Trophoblast cell (in vitro differentiated cells and primary cell): Measurements from ENCODE around the gene SLC7A14.

ENCODE experiments used
- DNase-seq, 2 donors: peaks; one replicate each; pipeline ENCODE4 v3.0.0-alpha.2; 2016
- H2AFZ ChIP-seq: 2 replicates; pipeline ENCODE4 v1.6.1; 2013; ENCODE audit warnings: low read length, moderate library complexity, mild to moderate bottlenecking; ENCODE audit not compliant: insufficient read depth, poor library complexity
- H2AK5ac ChIP-seq: 2 replicates; pipeline ENCODE4 v1.6.1; 2013; ENCODE audit warnings: mild to moderate bottlenecking, low read length
- H2BK120ac ChIP-seq: 2 replicates; pipeline ENCODE4 v1.6.1; 2013; ENCODE audit warnings: low read length, mild to moderate bottlenecking, moderate library complexity; ENCODE audit not compliant: insufficient read depth, poor library complexity
- H2BK12ac ChIP-seq: 2 replicates; pipeline ENCODE4 v1.6.1; 2013; ENCODE audit warnings: mild to moderate bottlenecking, low read length, moderate library complexity
- H2BK5ac ChIP-seq: 2 replicates; pipeline ENCODE4 v1.6.1; 2013; ENCODE audit warnings: low read length, low read depth, moderate library complexity, mild to moderate bottlenecking; ENCODE audit not compliant: poor library complexity
- H3K14ac ChIP-seq: 2 replicates; pipeline ENCODE4 v1.6.1; 2013; ENCODE audit warnings: mild to moderate bottlenecking, low read length
- H3K18ac ChIP-seq: 2 replicates; pipeline ENCODE4 v1.6.1; 2013; ENCODE audit warnings: mild to moderate bottlenecking, low read length
- H3K23ac ChIP-seq: 2 replicates; pipeline ENCODE4 v1.6.1; 2013; ENCODE audit warnings: low read length
- H3K27ac ChIP-seq: 2 replicates; pipeline ENCODE4 v1.5.1; 2013; ENCODE audit warnings: low read depth, mild to moderate bottlenecking, inconsistent platforms, low read length, moderate library complexity
- H3K27me3 ChIP-seq: 2 replicates; pipeline ENCODE4 v1.6.1; 2013; ENCODE audit warnings: inconsistent platforms, mild to moderate bottlenecking, low read length, moderate library complexity; ENCODE audit not compliant: insufficient read depth
- H3K36me3 ChIP-seq, 2 experiments: 1 replicate in 1 of 2; 2 replicates in 1 of 2; pipeline ENCODE4 v1.6.1; 2013; ENCODE audit warnings: low read length in 2 of 2, mild to moderate bottlenecking in 2 of 2, moderate library complexity in 1 of 2; ENCODE audit not compliant: insufficient read depth in 2 of 2, control insufficient read depth in 1 of 2
- H3K4ac ChIP-seq: 2 replicates; pipeline ENCODE4 v1.6.1; 2013; ENCODE audit warnings: low read depth, mild to moderate bottlenecking, low read length, moderate library complexity
- H3K4me1 ChIP-seq, 2 experiments: 1 replicate in 1 of 2; 2 replicates in 1 of 2; pipeline ENCODE4 v1.6.1; 2013; ENCODE audit warnings: low read length in 2 of 2, mild to moderate bottlenecking in 2 of 2, moderate library complexity in 1 of 2; ENCODE audit not compliant: insufficient read depth in 2 of 2, control insufficient read depth in 1 of 2
- H3K4me2 ChIP-seq: 2 replicates; pipeline ENCODE4 v1.6.1; 2013; ENCODE audit warnings: inconsistent platforms, mild to moderate bottlenecking, low read length, moderate library complexity
- H3K4me3 ChIP-seq: 2 replicates; pipeline ENCODE4 v1.5.1; 2013; ENCODE audit warnings: mild to moderate bottlenecking, low read depth, low read length, inconsistent platforms
- H3K79me1 ChIP-seq: one replicate; pipeline ENCODE4 v1.6.1; 2013; ENCODE audit warnings: low read length
- H3K79me2 ChIP-seq: 2 replicates; pipeline ENCODE4 v1.6.1; 2013; ENCODE audit warnings: low read length, mild to moderate bottlenecking; ENCODE audit not compliant: control insufficient read depth, insufficient read depth, poor library complexity
- H3K9ac ChIP-seq: 2 replicates; pipeline ENCODE4 v1.6.1; 2013; ENCODE audit warnings: mild to moderate bottlenecking, low read length
- H3K9me3 ChIP-seq: 2 replicates; pipeline ENCODE4 v1.6.1; 2013; ENCODE audit warnings: low read depth, mild to moderate bottlenecking, control low read depth, inconsistent platforms, low read length; ENCODE audit not compliant: insufficient read depth
- H4K12ac ChIP-seq: 2 replicates; pipeline ENCODE4 v1.6.1; 2013; ENCODE audit warnings: low read depth, mild to moderate bottlenecking, low read length, moderate library complexity
- H4K8ac ChIP-seq: 2 replicates; pipeline ENCODE4 v1.6.1; 2013; ENCODE audit warnings: low read depth, mild to moderate bottlenecking, low read length, moderate library complexity
- H4K91ac ChIP-seq: one replicate; pipeline ENCODE4 v1.6.1; 2013; ENCODE audit warnings: low read depth, mild to moderate bottlenecking, low read length, moderate library complexity
- WGBS: extraction: QIAGEN DNeasy Blood & Tissue Kit; methylation state at CpG from one replicate; pipeline ENCODE4 v1.1.7; 2013; ENCODE audit warnings: missing lambda C conversion rate; ENCODE audit not compliant: insufficient read length, insufficient coverage; ENCODE audit errors: extremely low coverage; 5-methylcytosine and 5-hydroxymethylcytosine counted together

Gene SLC7A14

DNA sequence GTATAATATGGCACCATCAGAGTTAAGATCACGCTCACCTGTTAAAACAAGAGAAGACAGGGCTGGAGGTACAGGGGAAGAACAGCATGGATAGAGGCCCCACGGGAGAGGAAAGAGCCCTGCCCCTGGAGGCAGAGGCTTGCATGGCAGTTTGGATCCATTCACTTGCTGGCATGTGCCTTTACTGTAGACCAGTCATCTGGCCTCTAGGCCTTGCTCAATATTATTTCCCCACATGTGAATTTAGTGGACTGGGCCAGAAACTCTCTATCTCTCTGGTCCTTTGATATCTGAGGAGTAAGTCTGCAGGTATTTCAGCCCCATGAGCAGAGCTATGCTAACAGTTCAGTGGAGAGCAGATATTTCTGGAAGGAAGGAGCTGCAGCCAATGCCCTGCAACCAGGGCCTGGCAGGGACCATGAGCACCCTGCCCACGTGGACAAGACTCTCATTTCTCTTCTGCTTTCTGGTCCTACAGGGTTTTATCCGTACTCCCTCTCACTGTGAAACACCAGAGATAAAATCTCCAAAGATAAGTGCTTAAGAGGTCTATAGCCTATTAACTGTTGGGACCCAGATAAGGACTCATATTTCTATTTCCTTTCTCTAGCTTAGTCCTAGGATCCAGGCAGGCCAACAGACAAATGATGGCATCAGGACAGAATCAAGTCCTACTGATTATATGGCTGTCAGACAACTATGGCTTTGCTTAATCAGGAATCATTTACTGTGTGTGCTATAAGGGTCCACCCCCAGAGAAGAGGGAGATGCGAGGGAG is 102.2 kb downstream of the SLC7A14 start:
- Histone ChIP-seq H4K8ac (no peak overlapping the region), H2BK5ac (no peak overlapping the region), H3K4ac (no peak overlapping the region), H3K23ac (no peak overlapping the region), H2AFZ (no peak overlapping the region), H3K79me2 (no peaks in the 10 kb centered on the region), H3K9ac (no peak overlapping the region), H3K27ac (no peak overlapping the region), H3K9me3 (no peaks in the 10 kb centered on the region), H4K12ac (no peak overlapping the region), H3K4me3 (no peak overlapping the region), H3K79me1 (no peaks in the 10 kb centered on the region), H3K27me3 (no peaks in the 10 kb centered on the region), H4K91ac (no peak overlapping the region), H3K4me1 (no peaks in the 10 kb centered on the region), H3K18ac (no peak overlapping the region), H2AK5ac (no peak overlapping the region), H2BK120ac (no peak overlapping the region), H3K4me2 (no peak overlapping the region), H3K36me3 (no peaks in the 10 kb centered on the region), H2BK12ac (no peak overlapping the region), H3K14ac (no peak overlapping the region)
- no CpG with 5 or more reads among the region's 5 CpGs for WGBS
- DNase-seq: peak in 1 of 2 donors; percentile 24

DNA sequence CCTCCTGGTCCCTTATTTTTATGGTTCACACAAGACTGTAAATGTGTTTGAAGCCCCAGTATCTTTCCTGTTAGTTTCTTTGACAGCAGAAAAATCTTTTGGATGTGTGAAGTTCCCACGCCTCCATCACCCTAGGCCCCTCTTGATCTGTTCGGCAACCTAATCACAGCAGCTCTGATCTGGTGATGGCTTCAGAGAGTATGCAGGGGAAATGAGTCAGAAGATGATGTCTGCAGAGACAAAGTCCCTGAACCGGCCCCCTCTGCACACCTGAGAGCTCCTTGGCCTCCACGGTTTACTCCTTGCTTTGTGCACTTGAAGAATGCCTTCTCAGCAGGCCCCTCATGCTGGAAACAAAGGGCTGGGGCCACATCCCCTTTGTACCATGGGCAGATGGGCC is 103.7 kb downstream of the SLC7A14 start:
- H2AK5ac ChIP-seq: no peak overlapping the region
- H3K4me3 ChIP-seq: no peak overlapping the region
- no peak for DNase-seq
- no peak overlapping the region for H3K27ac ChIP-seq
- H2BK120ac ChIP-seq: no peak overlapping the region
- H3K4me2 ChIP-seq: no peak overlapping the region
- no peak overlapping the region for H2BK5ac ChIP-seq
- no peak overlapping the region for H4K8ac ChIP-seq
- no peak overlapping the region for H4K91ac ChIP-seq
- H3K4ac ChIP-seq: no peak overlapping the region
- no peak overlapping the region for H3K14ac ChIP-seq
- no peaks in the 10 kb centered on the region for H3K4me1 ChIP-seq
- no peaks in the 10 kb centered on the region for H3K79me1 ChIP-seq
- H3K27me3 ChIP-seq: no peaks in the 10 kb centered on the region
- H3K79me2 ChIP-seq: no peaks in the 10 kb centered on the region
- H3K9me3 ChIP-seq: no peaks in the 10 kb centered on the region
- H2AFZ ChIP-seq: no peak overlapping the region
- H3K23ac ChIP-seq: no peak overlapping the region
- H3K18ac ChIP-seq: no peak overlapping the region
- WGBS: no CpG with 5 or more reads among the region's 4 CpGs
- H2BK12ac ChIP-seq: no peak overlapping the region
- no peak overlapping the region for H4K12ac ChIP-seq
- H3K9ac ChIP-seq: no peak overlapping the region
- no peaks in the 10 kb centered on the region for H3K36me3 ChIP-seq

DNA sequence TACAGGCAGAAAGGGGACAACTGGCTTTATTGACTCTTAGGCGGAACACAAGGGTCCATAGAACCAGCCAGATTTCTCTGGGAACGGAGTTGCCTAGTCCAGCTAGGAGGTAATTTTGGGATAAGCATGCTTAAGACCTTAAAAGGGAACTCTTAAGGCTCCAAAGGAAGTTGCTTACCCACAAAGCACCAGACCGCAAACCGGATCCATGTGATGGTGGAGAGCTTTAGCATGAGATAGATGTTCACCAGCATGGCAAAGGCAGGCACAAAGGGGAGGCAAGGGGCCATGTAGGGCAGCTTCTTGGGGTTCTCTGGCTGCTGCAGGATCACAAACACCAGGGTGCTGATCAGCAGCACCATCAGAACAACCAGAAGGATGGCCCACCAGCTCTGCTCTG is 105.8 kb downstream of the SLC7A14 start:
- H2BK120ac ChIP-seq: no peak overlapping the region
- H3K4me1 ChIP-seq: no peaks in the 10 kb centered on the region
- no peaks in the 10 kb centered on the region for H3K27me3 ChIP-seq
- no peak overlapping the region for H2BK5ac ChIP-seq
- H3K4ac ChIP-seq: no peak overlapping the region
- H3K4me3 ChIP-seq: no peak overlapping the region
- H2AFZ ChIP-seq: no peak overlapping the region
- DNase-seq: no peak
- H2AK5ac ChIP-seq: no peak overlapping the region
- no peaks in the 10 kb centered on the region for H3K79me2 ChIP-seq
- H4K8ac ChIP-seq: no peak overlapping the region
- H4K91ac ChIP-seq: no peak overlapping the region
- no peak overlapping the region for H3K4me2 ChIP-seq
- no peaks in the 10 kb centered on the region for H3K36me3 ChIP-seq
- H2BK12ac ChIP-seq: no peak overlapping the region
- no CpG with 5 or more reads among the region's 4 CpGs for WGBS
- no peak overlapping the region for H3K18ac ChIP-seq
- no peak overlapping the region for H3K9ac ChIP-seq
- no peak overlapping the region for H3K14ac ChIP-seq
- H3K79me1 ChIP-seq: no peaks in the 10 kb centered on the region
- H4K12ac ChIP-seq: no peak overlapping the region
- H3K9me3 ChIP-seq: no peaks in the 10 kb centered on the region
- no peak overlapping the region for H3K23ac ChIP-seq
- no peak overlapping the region for H3K27ac ChIP-seq

DNA sequence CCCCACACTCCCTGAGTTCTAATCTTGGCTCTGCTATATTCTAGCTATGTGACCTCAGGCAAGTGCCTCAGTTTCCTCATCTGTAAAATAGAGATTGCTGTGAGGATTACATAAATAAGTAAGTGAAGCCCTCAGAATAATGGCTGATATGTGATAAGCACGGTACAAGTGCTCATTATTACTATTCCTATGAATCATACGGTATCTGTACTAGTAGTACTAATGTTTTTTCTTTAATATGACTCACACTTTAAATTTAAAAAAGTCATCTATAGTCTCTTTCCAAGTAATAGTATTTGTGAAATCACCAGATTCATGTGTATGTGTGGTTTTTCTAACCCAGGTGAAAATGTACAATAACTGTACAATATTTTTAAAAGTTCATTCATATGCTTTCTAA is 108.5 kb downstream of the SLC7A14 start:
- WGBS: no CpG with 5 or more reads among the region's 2 CpGs
- H3K4me3 ChIP-seq: no peak overlapping the region
- H2BK12ac ChIP-seq: no peak overlapping the region
- no peaks in the 10 kb centered on the region for H3K27me3 ChIP-seq
- H3K36me3 ChIP-seq: no peaks in the 10 kb centered on the region
- no peak overlapping the region for H3K23ac ChIP-seq
- H4K12ac ChIP-seq: no peak overlapping the region
- H3K79me1 ChIP-seq: no peaks in the 10 kb centered on the region
- H3K4me2 ChIP-seq: no peak overlapping the region
- H3K27ac ChIP-seq: no peak overlapping the region
- H2AFZ ChIP-seq: no peak overlapping the region
- no peak overlapping the region for H3K4ac ChIP-seq
- H3K9me3 ChIP-seq: no peaks in the 10 kb centered on the region
- H3K9ac ChIP-seq: no peak overlapping the region
- no peak overlapping the region for H3K18ac ChIP-seq
- H4K91ac ChIP-seq: no peak overlapping the region
- no peak overlapping the region for H2AK5ac ChIP-seq
- DNase-seq: no peak
- H3K14ac ChIP-seq: no peak overlapping the region
- no peak overlapping the region for H2BK5ac ChIP-seq
- no peaks in the 10 kb centered on the region for H3K79me2 ChIP-seq
- H2BK120ac ChIP-seq: no peak overlapping the region
- H4K8ac ChIP-seq: no peak overlapping the region
- no peaks in the 10 kb centered on the region for H3K4me1 ChIP-seq
